IPS-NIHi7 (cell line): ENCODE data around the gene RFX1.
"Not testable (repeated sequence)": the region's sequence is repeated elsewhere in the genome, so short reads cannot be mapped to it uniquely, and the experiment has no call there.

Experiments
- DNase-seq: peaks from one replicate; pipeline ENCODE4 v3.0.0; 2012; ENCODE audit warnings: mixed read lengths; ENCODE audit errors: extremely low spot score

Gene RFX1

DNA sequence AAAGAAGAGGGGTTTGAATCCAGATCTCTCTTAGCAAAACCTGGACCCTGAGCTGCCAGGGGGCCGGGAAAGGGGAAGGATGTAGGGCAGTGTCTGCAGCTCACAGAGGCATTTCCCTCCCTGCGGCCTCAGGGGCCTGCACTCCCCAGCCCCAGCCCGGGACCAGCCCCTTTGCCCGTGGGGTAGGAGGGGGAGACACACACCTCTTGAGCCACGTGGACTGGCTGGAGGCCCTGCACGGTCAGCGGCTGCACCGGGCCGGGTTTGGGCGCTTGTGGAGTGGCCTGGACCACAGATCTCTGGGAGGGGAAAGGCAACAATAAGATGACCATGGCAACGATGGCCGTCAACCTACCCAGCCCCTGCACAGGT, 26.9 kb downstream of the RFX1 start:
- no peak for DNase-seq

DNA sequence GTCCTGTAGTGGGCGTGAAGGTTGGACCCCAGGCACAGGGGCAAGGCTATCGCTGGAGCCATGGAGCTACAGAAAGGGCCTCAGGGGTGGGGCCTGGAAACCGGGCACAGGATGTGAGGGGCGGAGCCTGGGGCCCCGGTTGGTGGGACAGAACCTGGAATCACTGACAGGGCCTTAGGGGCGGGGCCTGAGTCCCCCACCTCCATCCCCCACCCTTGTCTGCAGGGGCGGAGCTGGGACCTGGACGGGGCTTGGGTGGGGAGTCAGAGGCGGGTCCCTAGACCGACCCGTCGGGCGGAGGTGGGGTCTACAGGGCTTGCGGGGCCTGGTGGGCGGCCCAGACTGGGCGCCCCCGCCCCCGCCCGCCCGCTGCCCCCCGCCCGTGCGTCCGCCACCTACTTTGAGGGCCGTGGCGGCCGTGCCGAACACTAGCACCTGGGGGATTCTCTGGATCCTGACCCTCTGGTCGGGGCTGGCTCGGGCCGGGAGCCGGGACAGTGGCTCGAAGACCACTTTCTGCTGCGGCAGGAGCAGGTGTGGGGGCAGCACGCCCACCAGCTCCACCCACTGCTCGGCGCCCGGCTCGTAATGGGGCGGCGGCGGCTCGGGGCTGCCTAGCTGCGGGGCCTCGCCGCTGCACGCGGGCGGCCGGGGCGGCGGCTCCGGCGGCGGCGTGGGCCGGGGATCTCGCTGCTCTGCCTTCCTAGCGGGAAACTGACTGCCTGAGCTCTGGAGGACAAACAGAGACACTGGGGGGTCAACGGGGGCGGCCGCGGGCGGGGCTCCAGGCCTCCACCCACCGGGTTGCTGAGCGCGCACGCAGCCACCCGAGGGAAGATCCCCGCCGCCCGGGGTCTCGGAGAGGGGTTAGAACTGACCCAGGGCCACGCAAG, 27.5 kb downstream of the RFX1 start:
- DNase-seq = peak; percentile 98

DNA sequence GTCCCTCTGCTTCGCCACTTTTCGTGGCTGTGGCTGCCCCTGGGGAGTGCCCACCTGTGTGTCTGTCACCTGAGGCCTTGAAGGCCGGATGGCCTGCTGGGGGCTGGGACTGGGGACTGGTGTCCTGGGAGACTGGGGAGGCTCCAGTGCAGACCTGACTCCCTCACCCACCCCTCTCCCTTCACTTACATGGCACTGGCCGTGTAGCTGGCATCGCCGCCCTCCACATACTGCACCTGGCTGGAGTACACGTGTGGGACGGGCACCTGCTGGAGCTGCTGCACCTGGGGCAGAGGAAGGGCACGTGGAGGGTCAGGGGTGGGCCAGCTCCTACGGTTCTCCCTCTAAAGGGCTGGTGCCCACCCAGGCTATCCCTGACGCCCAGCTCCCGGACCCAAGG, 28.3 kb downstream of the RFX1 start:
- no peak for DNase-seq

DNA sequence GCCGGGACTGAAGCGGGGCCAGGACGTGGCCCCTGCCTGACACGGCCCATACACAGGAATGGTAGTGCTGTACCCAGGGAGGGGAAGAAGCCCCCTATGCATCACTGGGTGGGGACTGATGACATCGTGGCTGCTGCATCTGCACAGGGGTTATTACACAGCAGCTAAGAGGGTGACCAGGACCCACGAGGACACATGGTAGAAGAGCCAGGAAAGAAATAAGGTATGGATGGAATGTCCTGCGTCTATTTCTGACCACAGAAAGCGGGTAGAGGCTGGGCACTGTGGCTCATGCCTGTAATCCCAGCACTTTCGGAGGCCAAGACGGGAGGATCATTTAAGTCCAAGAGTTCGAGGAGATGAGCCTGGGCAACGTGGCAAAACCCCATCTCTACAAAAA, 29.7 kb downstream of the RFX1 start:
- no peak for DNase-seq

DNA sequence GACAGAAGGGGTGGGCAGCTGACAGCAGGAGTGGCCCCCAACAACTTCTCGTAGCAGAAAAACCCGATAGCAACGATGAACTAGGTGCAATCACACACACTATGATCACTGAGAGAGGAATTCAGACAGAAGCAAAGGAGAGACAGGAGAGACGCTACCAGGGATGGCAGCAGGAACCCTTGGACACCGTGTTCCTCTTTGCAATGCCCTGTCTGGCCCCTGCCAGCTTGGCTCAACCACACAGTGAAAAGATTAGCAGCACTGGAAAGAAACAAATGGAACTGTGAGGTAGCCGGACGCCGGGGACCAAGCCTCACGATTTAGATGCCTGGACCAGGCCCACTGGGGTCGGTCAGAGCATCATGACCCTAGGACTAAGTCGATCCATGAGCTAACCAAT, 30.2 kb downstream of the RFX1 start:
- no peak for DNase-seq

DNA sequence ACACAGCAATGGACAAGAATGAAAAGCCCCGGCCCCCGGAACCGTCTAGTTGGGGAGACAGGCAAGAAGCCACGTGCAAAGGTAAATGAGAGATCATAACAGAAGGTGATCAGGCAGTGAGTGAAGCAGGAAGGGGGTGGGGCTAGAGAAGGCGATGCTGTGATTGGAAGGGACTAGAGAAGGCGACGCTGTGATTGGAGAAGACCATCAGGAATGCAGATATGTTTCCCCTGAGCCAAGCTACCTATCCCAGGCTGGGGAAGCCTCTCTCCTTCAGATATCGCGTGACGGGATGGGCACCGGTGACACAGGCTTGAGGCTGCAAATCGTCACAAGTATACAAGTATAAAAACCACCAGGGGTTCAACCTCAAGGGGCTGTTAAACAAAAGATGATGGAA, 32.0 kb downstream of the RFX1 start:
- DNase-seq = peak; percentile 93

DNA sequence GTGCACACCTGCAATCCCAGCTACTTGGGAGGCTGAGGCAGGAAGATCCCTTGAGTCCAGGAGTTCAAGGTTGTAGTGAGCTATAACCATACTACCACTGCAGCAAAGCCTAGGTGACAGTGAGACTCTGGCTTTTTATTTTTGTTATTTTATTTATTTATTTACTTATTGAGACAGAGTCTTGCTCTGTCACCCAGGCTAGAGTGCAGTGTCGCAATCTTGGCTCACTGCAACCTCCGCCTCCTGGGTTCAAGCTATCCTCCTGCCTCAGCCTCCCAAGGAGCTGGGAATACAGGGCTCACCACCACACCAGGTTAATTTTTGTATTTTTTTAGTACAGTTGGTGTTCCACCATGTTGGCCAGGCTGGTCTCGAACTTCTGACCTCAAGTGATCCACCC, 32.6 kb downstream of the RFX1 start:
- not testable (repeated sequence) for DNase-seq

DNA sequence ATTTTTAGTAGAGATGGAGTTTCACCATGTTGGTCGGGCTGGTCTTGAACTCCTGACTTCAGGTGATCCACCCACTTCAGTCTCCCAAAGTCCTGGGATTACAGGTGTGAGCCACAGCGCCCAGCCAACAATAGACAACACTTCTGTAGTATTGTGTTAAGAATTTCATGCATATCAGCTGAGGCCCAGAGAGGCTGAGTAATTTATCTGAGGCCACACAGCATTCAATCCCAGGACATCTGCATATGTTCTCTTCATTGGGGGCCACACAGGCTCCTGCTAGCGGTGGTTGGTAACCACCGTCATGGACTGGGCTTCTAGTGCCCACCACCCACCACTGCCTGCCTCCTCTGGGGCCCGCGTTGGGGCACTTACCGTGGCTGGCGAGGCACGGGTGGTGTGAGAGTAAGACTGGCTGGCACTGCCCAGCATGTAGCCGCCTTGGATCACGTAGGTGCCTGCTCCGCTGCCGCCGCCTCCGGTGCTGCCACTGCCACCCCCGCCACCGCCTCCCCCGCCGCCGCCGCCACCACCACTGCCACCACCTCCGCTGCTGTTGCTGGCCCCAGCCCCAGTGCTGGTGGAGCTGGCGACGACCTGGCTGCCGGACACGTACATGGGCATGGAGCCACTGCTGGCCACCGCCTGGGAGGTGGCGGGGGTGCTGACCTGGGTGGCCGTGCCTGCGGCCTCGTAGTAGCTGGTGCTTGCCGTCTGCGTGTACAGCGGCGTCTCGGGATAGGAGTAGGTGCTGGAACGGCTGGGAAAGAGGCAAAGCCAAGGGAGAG, 33.6 kb downstream of the RFX1 start:
- no peak for DNase-seq

DNA sequence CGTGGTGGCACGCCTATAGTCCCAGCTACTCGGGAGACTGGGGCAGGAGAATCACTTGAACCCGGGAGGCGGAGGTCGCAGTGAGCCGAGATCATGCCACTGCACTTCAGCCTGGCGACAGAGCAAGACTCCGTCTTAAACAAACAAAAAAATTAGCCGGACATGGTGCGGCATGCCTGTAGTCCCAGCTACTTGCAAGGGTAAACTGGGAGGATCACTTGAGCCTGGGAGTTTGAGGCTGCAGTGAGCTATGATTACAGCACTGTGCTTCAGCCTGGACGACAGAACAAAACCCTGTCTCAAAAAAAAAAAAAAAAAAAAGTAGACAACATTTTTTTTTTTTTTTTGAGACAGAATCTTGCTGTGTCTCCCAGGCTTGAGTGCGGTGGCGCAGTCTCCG, 34.3 kb downstream of the RFX1 start:
- DNase-seq = not testable (repeated sequence)

DNA sequence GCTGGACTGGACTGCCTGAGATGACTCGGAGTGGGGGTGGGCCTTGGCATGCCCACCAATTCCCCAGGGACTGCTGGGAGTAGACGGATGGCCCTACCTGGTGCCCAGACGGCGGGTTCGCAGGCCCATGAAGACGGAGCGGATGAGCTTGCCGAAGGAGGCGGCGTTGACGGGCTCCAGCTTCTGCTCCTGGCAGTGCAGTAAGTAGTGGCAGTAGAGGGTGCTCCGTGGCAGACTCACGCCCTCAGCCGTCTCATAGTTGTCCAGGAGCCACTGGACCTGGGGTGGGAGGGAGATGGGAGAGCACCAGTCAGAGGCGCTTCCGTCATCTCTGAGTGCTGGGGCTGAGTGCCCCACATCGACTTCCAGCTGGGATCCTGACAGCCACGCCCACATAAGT, 36.2 kb downstream of the RFX1 start:
- no peak for DNase-seq

DNA sequence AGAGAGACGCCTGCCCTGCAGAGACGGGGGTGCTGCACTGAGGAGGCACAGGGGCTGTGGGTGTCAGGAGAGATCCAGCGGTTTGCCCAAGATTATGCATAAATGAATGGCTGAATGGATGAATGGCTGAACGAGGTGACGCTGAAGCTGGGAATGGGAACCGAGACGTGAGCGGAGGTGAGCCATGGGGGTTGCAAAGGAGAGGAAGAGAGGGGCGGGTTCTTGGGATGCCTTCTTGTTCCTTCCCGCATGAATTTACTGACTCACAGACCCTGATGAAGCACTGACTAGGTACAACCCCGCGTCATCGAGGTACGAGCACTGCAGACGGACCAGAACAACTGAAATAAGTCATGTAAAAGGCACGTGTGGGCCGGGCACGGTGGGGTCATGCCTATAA, 37.1 kb downstream of the RFX1 start:
- DNase-seq = no peak

DNA sequence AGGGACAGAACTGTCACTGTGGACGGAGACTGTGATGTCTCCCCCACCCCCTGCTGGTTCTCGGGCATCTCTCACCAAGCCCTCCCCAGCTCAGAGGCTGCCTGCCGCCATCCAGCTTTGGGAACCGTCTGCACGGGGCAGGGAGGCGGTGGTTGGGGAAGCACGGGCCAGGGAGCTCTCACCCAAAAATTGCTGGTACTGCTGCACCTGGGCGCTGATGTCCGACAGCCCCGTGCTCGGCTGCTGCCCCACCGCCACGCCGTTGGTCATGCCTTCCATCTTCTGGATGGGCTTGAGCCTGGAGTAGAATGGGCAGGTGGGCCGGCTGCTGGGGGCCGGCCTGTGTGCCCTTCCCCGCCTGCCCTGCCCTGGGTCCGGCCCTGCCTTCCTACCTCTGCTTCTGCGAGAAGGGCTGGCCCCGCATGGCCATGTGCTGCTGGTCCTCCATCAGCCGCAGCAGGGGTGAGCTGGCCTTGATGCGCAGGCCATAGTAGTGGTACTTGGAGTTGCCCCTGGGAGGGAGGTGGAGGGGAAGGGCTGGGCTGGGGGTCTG, 37.7 kb downstream of the RFX1 start:
- no peak for DNase-seq

DNA sequence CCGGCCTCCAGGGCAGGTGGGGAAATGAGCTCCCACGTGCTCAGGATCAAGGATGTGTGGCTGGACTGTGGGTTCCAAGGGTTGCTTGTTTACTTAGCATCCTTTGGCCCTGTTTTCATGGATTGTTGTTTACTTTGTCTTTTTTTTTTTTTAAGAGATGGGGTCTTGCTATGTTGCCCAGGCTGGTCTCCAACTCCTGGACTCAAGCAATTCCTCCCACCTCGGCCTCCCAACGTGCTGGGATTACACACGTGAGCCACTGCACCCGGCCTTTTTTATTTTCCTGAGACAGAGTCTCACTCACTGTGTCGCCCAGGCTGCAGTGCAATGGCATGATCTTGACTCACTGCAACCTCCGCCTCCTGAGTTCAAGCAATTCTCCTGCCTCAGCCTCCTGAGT, 38.9 kb downstream of the RFX1 start:
- DNase-seq = not testable (repeated sequence)

DNA sequence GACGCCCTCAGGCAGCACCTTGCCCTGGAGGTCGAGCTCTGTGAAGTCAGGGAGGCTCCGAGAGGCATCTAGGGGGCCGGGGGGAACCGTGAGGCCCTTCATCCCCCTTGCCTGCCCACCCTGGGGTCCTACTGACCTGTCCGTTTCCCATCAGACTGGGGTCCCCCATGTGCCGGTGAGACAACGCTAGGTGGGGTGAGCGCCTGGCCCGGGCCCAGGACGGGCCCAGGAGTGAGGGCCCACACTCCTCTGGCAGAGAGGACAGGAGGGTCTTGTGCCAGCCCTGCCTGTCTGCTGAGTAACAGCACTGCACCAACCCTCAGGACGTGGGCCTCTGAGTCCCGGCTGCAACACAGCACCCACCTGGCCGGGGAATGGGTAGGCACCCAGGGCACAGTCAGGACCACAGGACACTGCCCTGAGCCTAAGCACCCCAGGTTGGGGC, 39.4 kb downstream of the RFX1 start:
- DNase-seq = no peak

DNA sequence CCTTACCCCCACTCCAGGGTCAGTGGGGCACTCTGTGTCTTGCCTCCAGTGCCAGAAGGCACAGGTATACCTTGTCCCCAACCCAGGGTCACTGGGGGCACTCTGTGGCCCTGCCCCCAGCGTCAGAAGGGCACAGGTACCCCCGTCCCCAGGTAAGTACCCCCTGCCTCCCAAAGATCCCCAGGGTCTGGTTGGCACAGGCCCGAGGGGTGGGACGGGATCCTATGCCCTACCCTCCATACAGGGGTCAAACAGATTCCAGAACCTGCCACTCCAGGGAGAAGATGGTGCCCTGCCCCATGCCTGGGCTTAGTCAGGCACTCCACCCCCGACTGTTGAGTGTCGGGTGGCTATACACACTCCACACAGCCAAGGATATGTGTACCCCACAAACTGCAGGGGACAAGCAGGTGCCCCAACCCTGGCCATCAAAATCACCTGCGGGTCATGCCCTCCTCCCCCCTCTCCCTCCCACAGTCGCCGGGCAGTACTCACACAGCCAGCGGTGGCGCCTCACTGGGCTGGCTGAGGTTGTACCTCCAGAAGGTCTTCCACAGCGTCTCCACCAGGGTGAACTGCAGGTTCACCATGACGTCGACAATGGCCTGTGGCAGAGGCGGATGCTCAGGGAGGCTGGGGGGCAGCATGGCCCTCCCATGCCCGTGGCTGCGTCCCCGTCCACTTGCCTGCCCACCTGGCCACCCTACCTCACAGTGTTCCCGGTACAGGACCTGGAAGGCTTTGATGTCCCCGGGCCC, 40.0 kb downstream of the RFX1 start:
- no peak for DNase-seq

DNA sequence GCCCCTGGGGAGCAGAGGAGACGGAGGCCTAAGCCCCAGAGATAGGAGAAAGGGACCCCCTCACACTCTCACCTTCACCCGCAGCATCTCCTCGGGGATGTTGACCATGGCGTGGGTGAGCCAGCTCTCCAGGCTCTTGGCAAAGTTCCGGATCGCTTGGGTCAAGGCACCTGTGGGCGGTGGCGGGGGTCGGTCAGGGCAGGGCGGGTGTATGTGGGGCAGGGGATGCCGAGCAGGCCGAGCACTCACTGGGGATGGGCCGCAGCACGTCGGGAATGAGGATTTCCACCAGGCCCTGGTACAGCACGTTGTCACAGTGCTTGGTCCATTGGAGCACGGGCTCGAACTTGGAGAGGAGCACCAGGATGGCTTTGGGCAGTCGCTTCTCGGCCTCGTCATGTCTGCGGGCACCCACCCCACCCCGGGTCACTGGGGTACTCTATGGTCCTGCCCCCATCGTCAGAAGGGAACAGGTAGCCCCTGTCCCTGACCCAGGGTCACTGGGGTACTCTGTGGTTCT, 40.7 kb downstream of the RFX1 start:
- no peak for DNase-seq

DNA sequence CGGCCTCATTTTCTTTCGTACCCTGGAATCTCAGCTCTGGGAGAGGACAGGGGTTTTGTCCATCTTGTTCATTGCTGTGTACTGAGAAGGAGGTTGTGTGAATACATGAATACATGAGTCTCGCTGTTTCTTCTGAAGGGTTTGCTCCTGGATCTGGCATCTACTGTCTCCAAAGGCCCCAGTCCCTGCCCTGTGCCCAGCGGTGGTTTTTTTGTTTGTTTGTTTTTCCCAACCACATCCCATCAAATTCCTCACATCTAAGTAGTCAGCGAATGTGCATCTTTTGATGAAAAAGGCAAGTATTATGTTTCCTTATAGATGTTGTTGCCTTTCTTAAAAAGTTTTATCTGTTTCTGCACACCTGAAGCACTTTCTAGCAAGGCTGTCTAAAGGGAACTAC, 41.3 kb downstream of the RFX1 start:
- DNase-seq = no peak

DNA sequence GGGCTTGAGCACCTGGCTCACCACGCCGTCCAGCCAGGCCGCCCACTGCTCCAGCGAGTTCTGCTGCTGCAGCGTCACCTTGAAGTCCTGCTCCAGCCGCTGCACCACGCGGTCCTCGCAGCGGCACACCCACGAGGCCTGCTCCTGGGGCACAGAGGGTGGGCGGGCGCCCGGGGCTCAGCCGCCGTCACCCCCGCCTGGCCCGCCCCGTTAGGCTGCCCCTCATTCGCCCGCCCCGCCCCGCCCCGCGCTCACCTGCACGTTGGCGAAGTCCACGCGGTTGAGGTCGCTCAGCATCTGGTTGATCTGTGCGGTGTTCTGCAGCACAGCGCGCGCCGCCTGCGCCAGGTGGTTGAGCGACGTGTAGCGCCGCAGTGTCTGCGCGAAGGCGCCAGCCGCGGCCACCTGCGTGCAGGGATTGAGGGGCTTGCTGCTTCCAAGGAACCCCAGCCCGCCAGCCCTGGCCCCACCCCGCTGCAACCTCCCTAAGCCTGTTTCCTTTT, 42.5 kb downstream of the RFX1 start:
- DNase-seq = no peak

DNA sequence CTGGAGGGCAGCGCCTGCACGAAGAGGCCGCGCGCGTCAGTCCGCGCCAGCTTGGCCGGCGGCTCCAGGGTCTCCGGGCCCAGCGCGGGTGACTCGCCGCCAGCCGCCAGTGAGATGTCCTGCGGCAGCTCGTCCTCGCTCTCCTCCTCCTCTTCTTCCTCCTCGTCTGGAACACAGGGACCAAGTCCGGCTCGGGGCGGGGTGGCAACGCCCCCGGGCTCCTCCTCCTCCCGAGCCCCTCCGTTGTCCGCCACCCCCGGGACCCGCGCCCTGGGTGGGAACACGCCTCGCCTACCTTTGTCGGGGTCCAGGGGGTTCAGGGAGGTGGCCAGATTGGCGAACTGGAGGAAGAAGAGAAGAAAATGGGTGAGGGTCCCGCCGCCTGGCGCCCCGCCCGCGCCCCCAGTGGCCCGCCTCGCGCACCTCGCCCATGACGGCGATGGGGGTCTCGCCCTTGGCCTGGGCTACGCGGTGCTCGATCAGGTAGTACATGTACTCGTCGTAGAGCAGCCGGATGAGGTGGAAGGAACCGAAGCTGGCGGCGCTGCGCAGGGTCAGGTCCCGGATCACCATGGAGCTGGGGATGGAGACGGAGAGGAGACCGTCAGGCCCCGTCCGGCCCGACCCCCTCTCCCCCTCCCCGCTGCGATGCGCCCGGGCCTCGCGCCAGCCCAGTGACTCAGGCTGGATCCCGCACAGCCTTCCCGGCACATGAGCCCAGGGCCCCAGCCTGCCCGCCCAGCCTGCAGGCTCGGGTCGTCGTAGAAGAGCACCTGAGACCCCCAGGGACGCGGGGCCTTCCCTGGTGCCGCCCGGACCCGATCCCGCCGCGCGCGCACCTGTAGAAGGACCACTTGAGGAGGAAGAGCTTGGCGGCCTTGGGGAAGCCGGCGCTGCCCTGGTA, 43.2 kb downstream of the RFX1 start:
- DNase-seq = peak; percentile 61
